Adipocyte (in vitro differentiated cells): Measurements from ENCODE around the gene TARBP2.
"Not testable (repeated sequence)": the region's sequence is repeated elsewhere in the genome, so short reads cannot be mapped to it uniquely, and the experiment has no call there.

Source experiments
- DNase-seq: peaks from one replicate; pipeline ENCODE4 v3.0.0-alpha.2; 2015; ENCODE audit warnings: low read depth
- H3K27me3 ChIP-seq: replicated peaks from 2 replicates; pipeline ENCODE4 v1.7.0; 2013; ENCODE audit warnings: mild to moderate bottlenecking, low read length, moderate library complexity; ENCODE audit not compliant: control insufficient read depth, insufficient read depth
- H3K36me3 ChIP-seq: 2 replicates; pipeline ENCODE4 v1.7.0; 2013; ENCODE audit warnings: low read length, mild to moderate bottlenecking, moderate library complexity; ENCODE audit not compliant: control insufficient read depth, insufficient read depth, severe bottlenecking
- H3K4me1 ChIP-seq: 2 replicates; pipeline ENCODE4 v1.7.0; 2013; ENCODE audit warnings: mild to moderate bottlenecking, low read length, moderate library complexity; ENCODE audit not compliant: control insufficient read depth, insufficient read depth
- H3K4me3 ChIP-seq: 2 replicates; pipeline ENCODE4 v1.7.0; 2013; ENCODE audit warnings: mild to moderate bottlenecking, low read length, moderate library complexity
- H3K9ac ChIP-seq: 2 replicates; pipeline ENCODE4 v1.7.0; 2013; ENCODE audit warnings: mild to moderate bottlenecking, low read length, moderate library complexity
- H3K9me3 ChIP-seq: 2 replicates; pipeline ENCODE4 v1.7.0; 2013; ENCODE audit warnings: mild to moderate bottlenecking, low read length, moderate library complexity; ENCODE audit not compliant: control insufficient read depth

Gene TARBP2

DNA sequence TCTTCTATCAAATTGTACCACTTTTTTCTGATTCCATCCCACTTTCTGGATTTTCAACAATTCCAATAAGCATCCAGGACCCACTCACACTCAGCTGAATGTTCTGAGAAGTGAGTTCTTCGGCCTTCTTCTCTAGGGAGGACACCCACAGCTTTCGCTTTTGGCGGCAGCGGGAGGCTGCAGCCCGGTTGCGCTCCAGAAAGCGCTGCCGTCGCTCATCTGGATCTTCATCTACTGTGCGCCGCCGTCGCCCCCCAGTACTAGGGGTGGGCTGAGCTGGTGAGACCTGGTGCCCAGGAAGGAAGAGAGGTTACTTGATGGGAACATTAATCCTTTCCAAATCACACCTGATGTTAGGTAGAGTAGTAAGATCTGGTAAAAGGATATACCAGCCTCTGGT is 23.4 kb downstream of the TARBP2 start:
- Histone ChIP-seq H3K4me3 (no peak overlapping the region), H3K4me1 (no peaks in the 10 kb centered on the region), H3K27me3 (no peaks in the 10 kb centered on the region), H3K9ac (no peak overlapping the region), H3K36me3 (peaks cover 65% of the 10 kb centered on the region), H3K9me3 (no peaks in the 10 kb centered on the region)
- no peak for DNase-seq

- Histone ChIP-seq H3K4me1 (peaks cover 14% of the 10 kb centered on the region), H3K27me3 (no peaks in the 10 kb centered on the region), H3K36me3 (peaks cover 64% of the 10 kb centered on the region), H3K4me3 (no peak overlapping the region), H3K9ac (no peak overlapping the region), H3K9me3 (no peaks in the 10 kb centered on the region)
- no peak for DNase-seq
Measured at GRCh38 chr12:53530061-53530460, 29.0 kb downstream of the TARBP2 start.

GRCh38 chr12:53530920-53531319 is 29.8 kb downstream of the TARBP2 start:
- DNase-seq: peak; percentile 43
- no peak overlapping the region for H3K9ac ChIP-seq
- no peak overlapping the region for H3K4me3 ChIP-seq
- H3K9me3 ChIP-seq: no peaks in the 10 kb centered on the region
- H3K36me3 ChIP-seq: peaks cover 67% of the 10 kb centered on the region
- H3K4me1 ChIP-seq: peaks cover 14% of the 10 kb centered on the region
- H3K27me3 ChIP-seq: no peaks in the 10 kb centered on the region

DNA sequence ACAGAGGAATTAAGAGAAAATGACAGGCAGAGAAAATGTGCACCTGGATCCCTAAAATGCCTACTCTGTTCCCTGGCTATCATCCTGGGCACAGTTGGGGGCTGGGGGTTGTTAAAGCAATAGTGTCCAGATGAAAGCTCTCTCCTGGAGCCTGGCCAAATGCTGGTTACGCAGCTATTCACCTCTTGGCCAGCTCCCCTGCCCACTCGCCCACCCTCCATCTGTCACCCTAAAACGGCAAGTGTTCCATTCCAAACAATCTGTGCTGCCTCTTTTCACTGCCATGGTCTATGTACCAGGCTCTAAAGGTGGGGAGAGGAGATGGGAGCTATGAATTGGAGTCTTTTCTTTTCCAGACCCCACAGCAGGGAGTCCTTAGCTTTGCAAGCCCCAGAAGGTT is 30.9 kb downstream of the TARBP2 start:
- no peak overlapping the region for H3K4me3 ChIP-seq
- H3K36me3 ChIP-seq: peaks cover 77% of the 10 kb centered on the region
- H3K4me1 ChIP-seq: peaks cover 14% of the 10 kb centered on the region
- H3K9ac ChIP-seq: no peak overlapping the region
- no peaks in the 10 kb centered on the region for H3K9me3 ChIP-seq
- no peaks in the 10 kb centered on the region for H3K27me3 ChIP-seq
- no peak for DNase-seq

DNA sequence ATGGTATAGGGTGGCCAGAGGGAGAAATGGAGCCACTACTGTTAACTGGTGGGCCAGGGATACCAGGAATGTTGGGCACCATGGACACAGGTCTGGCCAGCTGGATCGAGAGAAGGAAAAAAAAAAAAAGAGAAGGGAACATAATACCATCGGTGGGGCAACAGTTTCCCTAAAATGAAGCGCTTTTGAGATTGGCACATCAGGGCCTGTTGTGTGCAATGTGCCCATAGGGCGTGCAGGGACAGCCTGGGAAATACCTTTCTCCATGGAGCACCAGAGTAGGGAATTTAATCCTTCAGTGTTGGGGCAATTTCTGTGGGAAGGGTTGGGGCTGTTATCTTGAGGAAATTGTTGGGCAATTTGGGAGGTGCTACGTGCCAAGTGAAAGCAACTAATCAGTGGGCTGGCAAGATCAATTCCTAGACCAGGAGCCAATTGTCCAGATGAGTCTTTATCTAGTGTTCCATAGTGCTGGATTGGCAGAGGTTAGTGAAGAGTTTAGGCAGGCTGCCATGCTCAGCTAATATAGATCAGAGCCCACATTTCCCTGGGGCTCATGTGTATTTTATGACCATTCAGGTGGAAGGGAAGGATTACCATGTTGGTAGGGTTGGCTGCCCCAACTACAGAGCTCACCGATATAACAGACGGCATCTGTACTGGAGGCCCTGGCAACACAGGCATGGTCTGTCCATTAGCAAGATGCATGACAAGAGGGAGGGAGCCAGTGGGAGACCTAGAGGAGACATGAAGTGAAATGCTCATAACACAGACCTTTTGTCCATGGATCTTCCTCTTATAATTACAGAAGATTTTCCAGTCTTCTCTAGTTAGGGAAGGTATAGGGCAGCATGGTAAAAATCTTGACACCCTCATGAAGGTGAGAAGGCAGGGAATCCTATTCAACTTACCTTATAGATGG is 31.7 kb downstream of the TARBP2 start:
- Histone ChIP-seq H3K27me3 (no peaks in the 10 kb centered on the region), H3K4me3 (no peak overlapping the region), H3K36me3 (peaks cover 76% of the 10 kb centered on the region)

GRCh38 chr12:53533471-53533870 is 32.4 kb downstream of the TARBP2 start:
- no peaks in the 10 kb centered on the region for H3K27me3 ChIP-seq
- DNase-seq: no peak
- no peaks in the 10 kb centered on the region for H3K9me3 ChIP-seq
- H3K4me1 ChIP-seq: peaks cover 23% of the 10 kb centered on the region
- no peak overlapping the region for H3K4me3 ChIP-seq
- no peak overlapping the region for H3K9ac ChIP-seq
- H3K36me3 ChIP-seq: peaks cover 76% of the 10 kb centered on the region

More for the DNA sequence above, 31.7 kb downstream of the TARBP2 start:
- Histone ChIP-seq H3K4me1 (peaks cover 16% of the 10 kb centered on the region), H3K9me3 (no peaks in the 10 kb centered on the region), H3K9ac (no peak overlapping the region)
- DNase-seq: no peak

- Histone ChIP-seq H3K4me3 (no peak overlapping the region), H3K4me1 (peaks cover 28% of the 10 kb centered on the region), H3K9me3 (no peaks in the 10 kb centered on the region), H3K27me3 (no peaks in the 10 kb centered on the region), H3K9ac (no peak overlapping the region), H3K36me3 (peaks cover 72% of the 10 kb centered on the region)
- no peak for DNase-seq
Measured at GRCh38 chr12:53536962-53537361, 35.9 kb downstream of the TARBP2 start.

- H3K27me3 ChIP-seq: no peaks in the 10 kb centered on the region
- H3K36me3 ChIP-seq: peaks cover 69% of the 10 kb centered on the region
- peaks cover 16% of the 10 kb centered on the region for H3K4me1 ChIP-seq
- H3K4me3 ChIP-seq: no peak overlapping the region
- H3K9me3 ChIP-seq: no peaks in the 10 kb centered on the region
- no peak overlapping the region for H3K9ac ChIP-seq
- peak; percentile 73 for DNase-seq
Measured at GRCh38 chr12:53538209-53538689, 37.2 kb downstream of the TARBP2 start.

- H3K4me3 ChIP-seq: no peak overlapping the region
- H3K4me1 ChIP-seq: peaks cover 21% of the 10 kb centered on the region
- H3K36me3 ChIP-seq: peaks cover 57% of the 10 kb centered on the region
- H3K9me3 ChIP-seq: no peaks in the 10 kb centered on the region
- H3K27me3 ChIP-seq: no peaks in the 10 kb centered on the region
- DNase-seq: no peak
- no peak overlapping the region for H3K9ac ChIP-seq
Measured at GRCh38 chr12:53539526-53539925, 38.4 kb downstream of the TARBP2 start.

DNA sequence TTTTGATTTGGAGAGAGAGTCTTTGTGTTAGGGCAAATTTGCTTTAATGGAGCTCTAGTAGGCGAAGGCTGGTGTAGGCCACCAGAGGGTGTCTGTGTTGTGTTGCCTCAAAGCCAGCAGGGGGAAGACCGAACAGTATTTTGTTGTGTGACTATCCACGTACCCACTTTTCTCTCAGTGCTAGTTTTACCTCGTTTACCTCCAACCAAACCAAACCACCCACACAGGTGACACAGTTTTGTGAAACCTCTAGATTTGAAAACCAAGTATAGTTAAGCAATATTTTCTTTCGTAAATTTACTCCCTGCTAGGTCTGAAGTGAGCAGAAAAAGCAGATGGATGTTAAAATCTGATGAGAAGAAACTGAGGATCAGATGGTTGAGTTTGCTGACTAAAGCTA is 42.5 kb downstream of the TARBP2 start:
- no peaks in the 10 kb centered on the region for H3K27me3 ChIP-seq
- H3K4me1 ChIP-seq: peaks cover 11% of the 10 kb centered on the region
- H3K36me3 ChIP-seq: peaks cover 38% of the 10 kb centered on the region
- H3K4me3 ChIP-seq: no peak overlapping the region
- H3K9ac ChIP-seq: peak overlapping the region; percentile 24
- DNase-seq: peak; percentile 86
- H3K9me3 ChIP-seq: no peaks in the 10 kb centered on the region

- not testable (repeated sequence) for H3K4me1 ChIP-seq, H3K4me3 ChIP-seq, H3K9me3 ChIP-seq, H3K9ac ChIP-seq, DNase-seq, H3K27me3 ChIP-seq
- H3K36me3 ChIP-seq: peaks cover 37% of the 10 kb centered on the region
Measured at GRCh38 chr12:53548354-53548753, 47.3 kb downstream of the TARBP2 start.
